GM21381 (cell line): ENCODE data around the gene CRKL.
"Not testable (repeated sequence)": the region's sequence is repeated elsewhere in the genome, so short reads cannot be mapped to it uniquely, and the experiment has no call there.

Experiments
- ATAC-seq: cut with Tn5 transposase; IDR thresholded peaks from one replicate; pipeline ENCODE4 v1.9.1; 2021; ENCODE audit warnings: mild to moderate bottlenecking, moderate library complexity; ENCODE audit not compliant: unreplicated experiment

The CRKL gene

DNA sequence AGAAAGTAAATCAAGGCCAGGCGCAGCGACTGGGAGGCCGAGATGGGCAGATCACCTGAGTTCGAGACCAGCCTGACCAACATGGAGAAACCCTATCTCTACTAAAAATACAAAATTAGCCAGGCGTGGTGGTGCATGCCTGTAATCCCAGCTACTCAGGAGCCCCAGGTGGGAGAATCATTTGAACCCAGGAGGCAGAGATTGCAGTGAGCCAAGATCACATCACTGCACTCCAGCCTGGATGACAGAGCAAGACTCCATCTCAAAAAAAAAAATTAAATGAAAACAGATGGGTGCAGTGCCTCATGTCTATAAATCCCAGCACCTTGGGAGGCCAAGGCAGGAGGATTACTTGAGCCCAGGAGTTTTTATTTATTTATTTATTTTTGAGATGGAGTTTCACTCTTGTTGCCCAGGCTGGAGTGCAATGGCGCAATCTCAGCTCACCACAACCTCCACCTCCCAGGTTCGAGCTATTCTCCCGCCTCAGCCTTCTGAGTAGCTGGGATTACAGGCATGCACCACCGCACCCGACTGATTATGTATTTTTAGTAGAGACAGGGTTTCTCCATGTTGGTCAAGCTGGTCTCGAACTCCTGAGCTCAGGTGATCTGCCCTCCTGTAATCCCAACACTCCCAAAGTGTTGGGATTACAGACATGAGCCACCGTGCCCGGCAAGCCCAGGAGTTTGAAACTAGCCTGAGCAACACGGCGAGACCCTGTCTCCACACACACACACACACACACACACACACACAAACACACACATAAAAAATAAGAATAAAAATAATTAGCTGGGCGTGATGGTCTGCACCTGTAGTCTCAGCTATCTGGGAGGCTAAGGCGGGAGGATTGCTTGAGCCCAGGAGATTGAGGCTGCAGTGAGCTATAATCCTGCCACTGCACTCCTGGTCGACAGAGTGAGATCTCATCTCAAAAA is 15.8 kb upstream of the CRKL start:
- ATAC-seq = not testable (repeated sequence)

DNA sequence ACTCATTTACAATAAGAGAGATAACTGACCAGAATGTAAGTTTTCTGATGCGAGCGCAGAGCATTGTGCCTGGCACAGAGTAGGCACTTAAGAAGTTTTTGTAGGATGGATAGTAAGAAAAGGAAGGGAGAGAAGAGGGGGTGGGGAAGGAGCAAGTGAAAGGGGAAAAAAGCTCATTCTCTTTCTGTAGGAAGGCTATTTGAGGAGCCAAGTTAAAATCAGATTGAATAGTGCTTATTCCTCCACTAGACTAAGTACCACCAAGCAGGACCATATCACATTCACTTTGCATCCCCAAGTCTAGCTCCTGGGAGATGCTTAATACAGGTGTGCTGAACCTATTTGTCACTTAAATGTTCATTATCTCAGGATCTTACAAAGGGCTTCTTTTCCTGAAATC is 14.1 kb upstream of the CRKL start:
- ATAC-seq = no peak

DNA sequence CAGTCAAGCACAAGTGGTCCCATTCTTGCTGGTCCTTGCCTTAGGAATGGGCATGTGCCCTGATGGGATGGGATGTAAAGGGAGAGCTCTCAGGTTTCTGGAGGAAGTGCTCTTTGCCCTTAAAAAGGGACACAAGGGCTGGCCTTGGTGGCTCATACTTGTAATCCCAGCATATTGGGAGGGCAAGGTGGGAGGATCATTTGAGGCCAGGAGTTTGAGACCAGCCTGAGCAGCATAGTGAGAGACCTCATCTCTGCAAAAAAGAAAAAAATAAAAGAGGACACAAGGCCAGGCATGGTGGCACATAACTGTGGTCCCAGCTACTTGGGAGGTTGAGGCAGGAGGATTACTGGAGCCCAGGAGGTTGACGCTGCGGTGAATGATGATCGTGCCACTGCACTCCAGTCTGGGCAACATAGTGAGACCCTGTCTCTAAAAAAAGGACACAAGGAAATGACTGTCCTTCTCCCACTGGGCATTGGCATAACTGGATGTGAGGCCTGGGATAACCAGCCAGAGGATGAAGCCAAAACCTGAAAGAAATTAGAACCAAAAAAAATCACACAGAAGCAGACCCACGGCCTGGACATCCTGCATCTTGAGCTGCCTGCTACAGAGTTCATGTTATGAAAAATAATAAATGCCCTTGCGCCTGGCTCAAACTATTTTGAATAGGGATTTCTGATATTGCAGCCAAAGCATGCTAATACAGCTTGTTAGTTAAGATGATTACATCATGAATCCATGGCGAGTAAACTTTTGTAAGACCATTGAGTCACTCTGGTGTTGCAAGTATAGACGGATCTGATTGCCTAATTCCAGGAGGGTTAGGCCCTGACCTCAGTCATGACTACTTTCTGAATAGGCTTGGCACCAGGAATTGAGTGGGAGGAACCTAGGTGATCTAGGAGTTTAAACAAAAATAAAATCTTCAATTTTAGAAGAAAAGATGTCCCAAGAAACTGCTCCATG is 12.9 kb upstream of the CRKL start:
- ATAC-seq = no peak

DNA sequence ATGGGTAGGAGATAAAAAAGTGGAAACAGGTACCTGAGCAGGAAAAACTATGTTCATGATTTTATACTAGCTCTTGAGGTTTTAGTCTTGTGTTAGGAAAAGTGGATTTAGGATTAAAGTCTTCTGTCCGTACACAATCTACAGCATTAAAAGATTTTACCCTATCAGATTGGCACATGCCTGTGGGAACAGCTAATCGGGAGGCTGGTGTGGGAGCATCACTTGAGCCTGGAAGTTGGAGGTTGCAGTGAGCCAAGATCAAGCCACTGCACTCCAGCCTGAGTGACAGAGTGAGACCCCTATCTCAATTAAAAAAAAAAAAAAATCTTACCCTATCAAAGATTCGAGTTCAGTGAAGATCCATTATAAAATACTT is 12.2 kb upstream of the CRKL start:
- no peak for ATAC-seq

DNA sequence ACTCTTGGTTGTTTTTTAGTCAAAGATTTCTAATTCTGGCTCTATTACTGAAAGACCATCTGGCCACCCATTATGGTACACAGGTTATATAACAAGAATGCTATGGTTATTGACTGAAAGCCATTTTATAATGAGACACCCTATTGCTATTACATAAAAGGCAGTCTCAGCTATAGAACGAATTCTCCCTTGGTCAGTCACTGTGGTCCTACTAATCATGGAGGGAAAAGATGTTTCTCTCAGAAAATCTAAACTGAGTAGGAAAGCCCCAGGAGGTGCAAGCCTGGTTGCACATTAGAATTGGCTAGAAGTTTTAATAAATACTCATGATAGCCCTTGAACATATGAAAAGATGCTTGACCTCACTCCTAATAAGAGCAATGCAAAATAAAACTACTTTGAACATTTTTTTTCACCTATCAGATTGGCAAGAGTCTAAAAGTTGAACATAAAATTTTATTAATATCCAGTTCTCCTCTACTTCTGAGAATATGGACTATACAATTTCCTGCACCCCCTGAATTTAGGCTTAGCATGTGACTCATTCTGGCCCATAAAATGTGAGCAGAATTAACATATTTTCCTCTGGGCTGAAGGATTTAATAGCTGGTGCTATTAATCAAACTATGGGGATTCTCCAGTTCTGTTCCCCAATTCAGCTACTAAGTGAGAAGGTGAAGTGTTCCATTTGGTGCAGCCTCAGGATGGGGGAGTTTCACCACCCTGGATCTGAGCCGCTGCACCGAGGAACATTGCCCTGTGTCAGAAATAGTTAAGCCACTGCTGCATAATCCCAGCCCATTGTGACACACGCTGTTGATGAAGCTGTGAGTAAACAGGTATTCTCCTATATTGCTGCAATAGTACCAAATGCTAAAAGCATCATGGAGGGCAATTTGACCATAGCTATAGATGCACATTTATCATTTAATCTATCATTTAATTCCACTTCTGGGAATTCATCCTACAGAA is 11.5 kb upstream of the CRKL start:
- ATAC-seq = no peak

DNA sequence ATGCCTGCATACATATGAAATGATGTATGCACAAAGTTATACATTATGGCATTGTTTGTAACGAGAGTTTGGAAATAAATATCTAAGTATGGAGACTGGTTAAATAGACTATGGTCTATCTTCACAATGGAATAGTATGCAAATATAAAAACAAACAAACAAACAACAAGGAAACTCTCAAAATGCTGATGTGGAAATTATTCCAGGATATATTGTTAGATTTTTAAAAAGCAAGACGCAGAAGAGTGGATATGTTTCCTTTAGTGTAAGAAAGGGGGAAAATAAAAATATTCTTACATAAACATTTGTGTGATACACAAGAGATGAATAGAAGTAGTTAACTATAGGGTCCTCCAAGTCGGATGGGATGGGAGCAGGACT is 10.8 kb upstream of the CRKL start:
- ATAC-seq = no peak

DNA sequence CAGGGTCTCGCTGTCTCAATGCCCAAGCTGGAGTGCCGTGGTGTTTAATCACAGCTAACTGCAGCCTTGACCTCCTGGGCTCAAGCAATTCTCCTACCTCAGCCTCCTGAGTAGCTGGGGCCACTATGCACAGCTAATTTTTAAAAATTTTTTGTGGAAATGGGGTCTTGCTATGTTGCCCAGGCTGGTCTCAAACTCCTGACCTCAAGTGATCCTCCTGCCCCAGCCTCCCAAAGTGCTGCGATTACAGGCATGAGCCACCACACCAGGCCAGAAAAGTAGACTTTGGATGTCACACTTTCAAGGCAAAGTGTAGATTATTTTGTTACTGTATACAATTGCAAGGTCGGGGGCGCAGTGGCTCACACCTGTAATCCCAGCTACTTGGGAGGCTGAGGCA is 8.5 kb upstream of the CRKL start:
- not testable (repeated sequence) for ATAC-seq

DNA sequence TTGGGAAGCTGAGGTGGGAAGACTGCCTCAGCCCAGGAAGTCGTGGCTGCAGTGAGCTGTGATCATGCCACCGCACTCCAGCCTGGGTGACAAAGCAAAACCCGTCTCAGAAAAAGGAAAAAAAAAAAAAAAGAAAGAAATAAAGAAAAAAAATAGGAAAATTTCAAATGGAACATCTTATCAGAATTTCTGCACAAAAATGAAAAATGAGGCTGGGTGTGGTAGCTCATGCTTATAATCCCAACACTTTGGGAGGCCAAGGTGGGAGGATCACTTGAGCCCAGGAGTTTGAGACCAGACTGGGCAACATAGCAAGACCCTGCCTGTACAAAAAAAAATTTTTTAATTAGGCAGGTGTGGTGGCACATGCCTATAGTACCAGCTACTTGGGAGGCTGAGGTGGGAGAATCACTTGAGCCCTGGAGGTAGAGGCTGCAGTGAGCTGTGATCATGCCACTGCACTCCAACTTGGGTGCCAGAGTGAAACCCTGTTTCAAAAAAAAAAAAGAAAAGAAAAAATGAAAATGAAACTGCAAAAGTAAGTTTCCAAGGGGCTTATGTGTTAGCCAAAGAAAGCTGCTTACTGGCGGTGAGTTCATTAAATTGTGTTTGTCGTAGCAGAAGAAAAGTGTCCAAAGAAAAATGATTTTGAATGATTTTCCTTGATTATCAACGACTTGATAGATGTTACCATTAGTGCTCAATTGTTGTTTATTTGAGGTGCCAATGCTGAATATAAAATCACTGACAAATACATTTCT is 7.5 kb upstream of the CRKL start:
- no peak for ATAC-seq

DNA sequence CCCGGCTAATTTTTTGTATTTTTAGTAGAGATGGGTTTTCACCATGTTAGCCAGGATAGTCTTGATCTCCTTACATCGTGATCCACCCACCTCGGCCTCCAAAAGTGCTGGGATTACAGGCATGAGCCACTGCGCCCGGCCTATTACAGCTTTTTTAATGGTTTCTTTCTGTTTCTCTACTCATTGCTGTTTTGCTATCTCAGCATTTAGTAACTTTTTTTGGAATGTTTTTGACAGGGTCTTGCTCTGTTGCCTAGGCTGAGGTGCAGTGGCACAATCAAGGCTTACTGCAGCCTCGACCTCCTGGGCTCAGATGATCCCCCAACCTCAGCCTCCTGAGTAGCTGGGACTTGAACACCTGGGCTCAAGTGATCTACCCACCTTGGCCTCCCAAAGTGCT is 4.7 kb upstream of the CRKL start:
- no peak for ATAC-seq

DNA sequence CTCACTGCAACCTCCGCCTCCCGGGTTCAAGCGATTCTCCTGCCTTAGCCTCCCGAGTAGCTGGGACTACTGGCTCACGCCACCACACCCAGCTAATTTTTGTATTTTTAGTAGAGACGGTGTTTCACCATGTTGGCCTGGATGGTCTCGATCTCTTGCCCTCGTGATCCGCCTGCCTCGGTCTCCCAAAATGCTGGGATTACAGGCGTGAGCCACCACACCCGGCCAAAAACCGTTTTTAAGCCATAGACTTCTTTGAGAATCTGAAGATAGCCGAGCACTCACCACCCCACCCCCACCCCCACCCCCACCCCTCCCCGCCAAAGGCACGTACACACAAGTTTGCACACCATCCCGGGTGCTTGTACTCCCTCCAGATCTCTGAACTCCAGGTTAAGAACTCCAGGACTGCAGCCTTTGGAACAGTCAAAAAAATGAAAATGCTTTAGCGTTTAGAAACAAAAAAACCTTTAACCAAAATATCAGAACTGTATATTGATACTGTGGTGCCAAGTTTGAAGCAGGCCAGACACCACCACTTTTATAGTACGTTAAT is 1.5 kb downstream of the CRKL start:
- ATAC-seq = no peak

DNA sequence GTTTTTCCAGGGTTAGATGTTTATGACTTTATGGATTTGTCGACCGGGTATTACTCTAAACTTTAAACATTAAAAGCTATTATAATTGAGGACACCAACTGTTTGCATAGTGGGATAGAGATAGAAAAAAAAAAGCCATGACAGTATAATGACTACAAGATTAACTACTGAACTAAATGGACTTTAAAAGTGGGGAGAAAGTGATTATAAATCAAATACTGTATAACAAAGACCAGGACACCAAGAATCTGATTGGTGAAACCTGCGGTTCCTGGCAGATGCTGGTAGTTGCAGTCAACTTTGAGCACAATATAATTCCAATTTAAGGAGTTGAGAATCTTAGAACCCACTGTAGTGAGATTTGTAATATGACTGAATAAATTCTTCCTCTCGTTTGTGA is 2.5 kb downstream of the CRKL start:
- no peak for ATAC-seq

DNA sequence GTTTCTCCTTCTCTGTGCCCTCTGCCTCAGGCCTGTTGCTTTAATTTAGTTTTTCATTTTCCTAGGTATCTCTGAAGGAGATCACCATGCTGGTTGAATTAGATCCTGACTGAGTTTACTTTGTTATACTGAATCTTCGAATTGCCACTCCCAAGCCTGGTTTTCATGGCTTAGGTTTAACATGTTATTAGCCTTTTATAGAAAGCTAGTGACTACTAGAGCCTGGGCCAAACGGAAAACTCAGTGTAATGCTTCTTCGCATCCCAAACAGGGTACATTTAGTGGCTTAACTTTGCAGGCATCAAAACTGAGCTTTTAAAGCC is 3.6 kb downstream of the CRKL start:
- ATAC-seq = no peak

DNA sequence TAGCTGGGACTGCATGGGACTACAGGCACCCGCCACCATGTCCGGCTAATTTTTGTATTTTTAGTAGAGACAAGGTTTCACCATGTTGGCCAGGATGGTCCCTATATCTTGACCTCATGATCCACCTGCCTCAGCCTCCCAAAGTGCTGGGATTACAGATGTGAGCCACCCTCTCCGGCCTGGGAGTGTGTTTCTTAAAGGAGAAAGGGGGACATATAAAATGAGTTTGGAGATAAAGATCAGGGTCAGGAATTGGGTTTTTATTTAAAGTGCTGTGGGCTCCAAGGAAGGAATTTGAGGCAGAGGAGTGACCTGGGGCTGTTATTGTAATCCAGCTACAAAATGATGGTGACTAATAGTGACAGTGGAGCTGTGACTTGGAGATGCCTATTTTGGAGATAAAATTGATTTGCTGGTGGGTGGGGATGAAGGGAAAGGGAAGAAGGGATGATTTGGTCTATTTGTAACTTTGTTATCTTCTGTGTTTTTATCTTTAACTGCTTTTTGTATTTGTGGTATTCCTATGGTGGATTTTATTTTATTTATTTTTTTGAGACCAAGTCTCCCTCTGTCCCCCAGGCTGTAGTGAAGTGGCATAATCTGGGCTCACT is 5.0 kb downstream of the CRKL start:
- no peak for ATAC-seq

DNA sequence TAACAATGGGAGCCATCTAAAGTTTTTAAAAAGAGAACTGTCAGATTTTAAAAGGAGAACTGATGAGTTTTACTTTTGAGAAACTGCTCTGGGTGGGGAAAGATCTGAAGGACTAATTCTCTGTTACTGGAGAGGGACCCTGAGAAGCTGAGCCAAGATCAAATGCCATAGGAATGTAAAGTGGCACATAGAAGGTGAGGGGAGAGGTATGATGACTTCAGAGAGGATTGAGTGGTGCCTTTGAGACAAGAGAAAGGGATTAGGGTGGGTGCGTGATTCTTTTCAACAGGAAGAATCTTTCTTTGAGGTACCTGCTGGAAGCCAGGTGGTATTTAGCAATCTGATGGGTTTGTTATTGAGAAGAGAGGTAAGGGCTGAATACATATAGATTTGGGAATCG is 9.0 kb downstream of the CRKL start:
- no peak for ATAC-seq

DNA sequence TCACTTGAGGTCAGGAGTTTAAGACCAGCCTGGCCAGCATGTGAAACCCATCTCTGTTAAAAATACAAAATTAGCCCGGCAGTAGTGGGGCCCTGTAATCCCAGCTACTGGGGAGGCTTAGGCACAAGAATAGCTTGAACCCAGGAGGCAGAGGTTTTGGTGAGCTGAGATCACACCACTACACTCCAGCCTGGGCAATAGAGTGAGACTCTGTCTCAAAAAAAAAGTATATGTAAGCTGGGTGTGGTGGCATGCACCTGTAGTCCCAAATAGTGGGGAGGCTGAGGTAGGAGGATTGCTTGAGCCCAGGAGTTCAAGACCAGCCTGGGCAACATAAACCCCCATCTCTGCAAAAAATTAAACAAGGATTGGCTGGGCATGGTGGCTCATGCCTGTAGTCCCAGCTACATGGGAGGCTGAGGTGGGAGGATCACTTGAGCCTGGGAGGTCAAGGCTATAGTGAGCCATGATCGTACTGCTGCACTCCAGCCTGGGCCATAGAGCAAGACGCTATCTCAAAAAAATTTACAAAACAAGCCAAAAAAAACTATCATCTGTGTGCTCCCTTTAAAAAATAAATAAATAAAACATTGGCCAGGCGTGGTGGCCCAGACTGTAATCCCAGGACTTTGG is 10.8 kb downstream of the CRKL start:
- ATAC-seq = no peak

DNA sequence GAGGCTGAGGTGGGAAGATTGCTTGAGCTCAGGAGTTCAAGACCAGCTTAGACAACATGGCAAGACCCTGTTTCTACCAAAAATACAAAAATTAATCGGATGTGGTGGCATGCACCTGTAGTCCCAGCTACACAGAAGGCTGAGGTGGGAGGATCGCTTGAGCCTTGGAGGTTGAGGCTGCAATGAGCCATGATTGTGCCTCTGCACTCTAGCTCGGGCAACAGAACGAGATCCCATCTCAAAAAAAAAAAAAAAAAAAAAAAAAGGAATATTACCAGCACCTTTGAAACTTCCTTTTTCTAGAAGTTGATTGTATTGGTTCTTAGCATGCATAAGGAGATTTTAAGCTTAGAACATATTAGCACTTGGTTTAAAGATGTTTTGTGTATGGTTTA is 11.4 kb downstream of the CRKL start:
- no peak for ATAC-seq

DNA sequence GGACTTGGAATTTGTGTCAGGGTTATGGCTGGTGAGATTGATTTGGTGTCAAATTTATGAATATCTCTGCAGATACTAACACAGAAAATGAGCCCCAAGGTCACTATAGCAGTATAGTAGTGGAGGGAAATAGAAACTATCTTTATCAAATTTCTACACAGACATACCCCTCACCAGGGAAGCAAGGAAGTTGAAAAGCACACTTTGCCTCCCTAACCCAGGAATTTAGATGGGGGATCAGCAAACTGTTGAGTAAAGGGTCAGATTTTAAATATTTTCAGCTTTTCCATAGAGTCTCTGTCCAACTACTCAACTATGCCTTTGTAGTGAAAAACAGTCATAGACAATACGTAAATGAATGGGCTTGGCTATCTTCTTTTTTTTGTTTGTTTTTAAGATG is 12.8 kb downstream of the CRKL start:
- ATAC-seq = no peak

DNA sequence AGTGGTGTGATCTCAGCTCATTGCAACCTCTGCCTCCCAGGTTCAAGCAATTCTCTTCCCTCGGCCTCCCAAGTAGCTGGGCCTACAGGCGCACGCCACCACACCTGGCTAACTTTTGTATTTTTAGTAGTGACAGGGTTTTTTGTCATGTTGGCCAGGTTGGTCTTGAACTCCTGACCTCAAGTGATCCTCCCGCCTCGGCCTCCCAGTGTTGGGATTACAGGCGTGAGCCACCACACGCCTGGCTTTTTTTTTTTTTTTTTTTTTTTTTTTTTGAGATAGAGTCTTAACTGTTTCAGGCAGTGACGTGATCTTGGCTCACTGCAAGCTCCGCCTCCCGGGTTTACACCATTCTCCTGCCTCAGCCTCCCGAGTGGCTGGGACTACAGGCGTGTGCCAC is 13.2 kb downstream of the CRKL start:
- ATAC-seq = not testable (repeated sequence)

DNA sequence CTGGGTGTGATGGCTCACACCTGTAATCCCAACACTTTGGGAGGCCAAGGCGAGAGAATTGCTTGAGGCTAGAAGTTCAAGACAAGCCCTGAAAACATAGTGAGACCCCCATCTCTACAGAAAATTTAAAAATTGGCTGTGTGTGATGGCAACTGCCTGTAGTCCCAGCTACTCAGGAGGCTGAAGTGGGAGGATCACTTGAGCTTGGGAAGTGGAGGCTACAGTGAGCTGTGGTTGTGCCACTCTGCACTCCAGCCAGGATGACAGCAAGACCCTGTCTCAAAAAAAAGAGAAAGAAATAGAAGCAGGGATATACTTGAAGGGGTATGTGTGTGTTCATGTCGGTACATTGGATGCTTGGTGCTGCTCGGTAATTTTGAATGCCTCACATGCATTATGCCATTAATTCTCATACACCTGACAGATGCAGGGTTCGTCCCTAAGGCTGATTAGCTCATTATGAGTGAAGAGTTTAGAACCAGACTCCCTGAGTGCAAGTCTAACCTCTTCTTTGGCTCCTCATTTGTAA is 14.0 kb downstream of the CRKL start:
- ATAC-seq = no peak
